Endothelial cell (in vitro differentiated cells): Measurements from ENCODE around the gene ZEB1. TPM values are rescaled to one million over a fixed set of nuclear protein-coding genes. Genes with fewer than 3 reads are reported as not detected.

ENCODE experiments used
- DNase-seq: peaks from one replicate; pipeline ENCODE4 v3.0.0; 2021; ENCODE audit warnings: low spot score
- H3K27ac Mint-ChIP-seq: one replicate; pipeline ENCODE4 v1.8.0; 2021; ENCODE audit warnings: mixed read lengths, inconsistent platforms; ENCODE audit not compliant: unreplicated experiment
- H3K27me3 Mint-ChIP-seq: one replicate; pipeline ENCODE4 v1.8.0; 2021; ENCODE audit warnings: mild to moderate bottlenecking, moderate library complexity, mixed read lengths, inconsistent platforms; ENCODE audit not compliant: unreplicated experiment
- H3K36me3 Mint-ChIP-seq: one replicate; pipeline ENCODE4 v1.8.0; 2021; ENCODE audit warnings: mild to moderate bottlenecking, low read depth, mixed read lengths, inconsistent platforms; ENCODE audit not compliant: unreplicated experiment
- H3K4me1 Mint-ChIP-seq: one replicate; pipeline ENCODE4 v1.8.0; 2021; ENCODE audit warnings: mild to moderate bottlenecking, mixed read lengths, inconsistent platforms; ENCODE audit not compliant: unreplicated experiment
- H3K4me3 Mint-ChIP-seq: one replicate; pipeline ENCODE4 v1.8.0; 2021; ENCODE audit warnings: mild to moderate bottlenecking, mixed read lengths, inconsistent platforms; ENCODE audit not compliant: unreplicated experiment
- H3K9me3 Mint-ChIP-seq: one replicate; pipeline ENCODE4 v1.8.0; 2021; ENCODE audit warnings: mixed read lengths, inconsistent platforms; ENCODE audit not compliant: unreplicated experiment
- CTCF ChIP-seq: fragments of 200-600 bp; sonication (generic); IDR thresholded peaks from one replicate; pipeline ENCODE4 v1.5.0; 2021; ENCODE audit warnings: antibody characterized with exemption; ENCODE audit not compliant: unreplicated experiment
- long read RNA-seq: library from polyadenylated mRNA; unstranded; transcript quantifications from one replicate; pipeline ENCODE4 v2.0.0, GENCODE V29; 2020; ENCODE audit not compliant: unreplicated experiment
- total RNA-seq: library from RNA; stranded (reverse); fragmentation: NEBNext Ultra II Directional; extraction: Animal tissue kit (Norgen Biotek cat#: 25700); gene quantifications from one replicate; pipeline ENCODE4 v1.2.1, GENCODE V29; 2021; ENCODE audit not compliant: unreplicated experiment

Gene ZEB1
- 76.6 TPM for total RNA-seq
- long read RNA-seq, full-length matches to known transcripts, result 6 of 12 reads
- long read RNA-seq, partial matches to known transcripts, result 3 of 12 reads
- long read RNA-seq, other reads (novel, unspliced or antisense), result 3 of 12 reads

- Mint-ChIP-seq H3K36me3 (peaks cover 10% of the 10 kb centered on the region), H3K9me3 (no peaks in the 10 kb centered on the region), H3K4me3 (peak within 1 kb of the TSS; percentile 99), H3K27ac (peak within 1 kb of the TSS; percentile 99), H3K27me3 (peaks cover 14% of the 10 kb centered on the region), H3K4me1 (peaks cover 45% of the 10 kb centered on the region)
- TF ChIP-seq CTCF, result peak; percentile 32
- peak; percentile 81 for DNase-seq
Observed at GRCh38 chr10:31318854-31319601, at the start of gene ZEB1. TSS of gene ZEB1 (plus strand) at chr10:31319216. CDS start at chr10:31319235, 19 bp downstream.

- Mint-ChIP-seq H3K4me3 (no peak overlapping the region), H3K36me3 (peaks cover 8% of the 10 kb centered on the region), H3K4me1 (peaks cover 15% of the 10 kb centered on the region), H3K9me3 (peaks cover 6% of the 10 kb centered on the region), H3K27me3 (no peaks in the 10 kb centered on the region), H3K27ac (peak overlapping the region; percentile 75)
- TF ChIP-seq CTCF, result no peak
- no peak for DNase-seq
Observed at GRCh38 chr10:31270954-31271353, 48.1 kb upstream of the ZEB1 start.

GRCh38 chr10:31272841-31273240, 46.2 kb upstream of the ZEB1 start:
- H3K27ac Mint-ChIP-seq, result peak overlapping the region; percentile 81
- peaks cover 8% of the 10 kb centered on the region for H3K36me3 Mint-ChIP-seq
- peaks cover 6% of the 10 kb centered on the region for H3K9me3 Mint-ChIP-seq
- no peak overlapping the region for H3K4me3 Mint-ChIP-seq
- peaks cover 20% of the 10 kb centered on the region for H3K4me1 Mint-ChIP-seq
- DNase-seq, result no peak
- no peak for TF ChIP-seq CTCF
- H3K27me3 Mint-ChIP-seq, result no peaks in the 10 kb centered on the region

GRCh38 chr10:31273789-31274188, 45.2 kb upstream of the ZEB1 start:
- Mint-ChIP-seq H3K36me3 (peaks cover 8% of the 10 kb centered on the region), H3K4me3 (no peak overlapping the region), H3K9me3 (peaks cover 6% of the 10 kb centered on the region), H3K27me3 (no peaks in the 10 kb centered on the region), H3K4me1 (peaks cover 25% of the 10 kb centered on the region), H3K27ac (peak overlapping the region; percentile 70)
- TF ChIP-seq CTCF, result no peak
- no peak for DNase-seq

GRCh38 chr10:31274310-31274709, 44.7 kb upstream of the ZEB1 start:
- Mint-ChIP-seq H3K36me3 (peaks cover 8% of the 10 kb centered on the region), H3K27me3 (no peaks in the 10 kb centered on the region), H3K9me3 (peaks cover 6% of the 10 kb centered on the region), H3K4me3 (no peak overlapping the region), H3K4me1 (peaks cover 30% of the 10 kb centered on the region), H3K27ac (peak overlapping the region; percentile 70)
- DNase-seq, result no peak
- TF ChIP-seq CTCF, result no peak
